ENCODE measurements around the gene C15orf61.
A peak's percentile ranks its signal among the peaks of the same experiment; 100 is the strongest.

The C15orf61 gene

GRCh38 chr15:67512140-67512539, 8.8 kb upstream of the C15orf61 start:
- no peak for DNase-seq

- no peak for DNase-seq
Observed at GRCh38 chr15:67512933-67513714, 7.8 kb upstream of the C15orf61 start.

- DNase-seq, result no peak
Observed at GRCh38 chr15:67515090-67515489, 5.8 kb upstream of the C15orf61 start.

GRCh38 chr15:67515557-67515956, 5.4 kb upstream of the C15orf61 start:
- DNase-seq, result no peak

GRCh38 chr15:67520321-67521028, 456 bp upstream of the C15orf61 start:
- peak; percentile 73 for DNase-seq

GRCh38 chr15:67521783-67522568, 1.0 kb downstream of the C15orf61 start:
- no peak for DNase-seq

- DNase-seq, result no peak
Observed at GRCh38 chr15:67523330-67523729, 2.4 kb downstream of the C15orf61 start.

GRCh38 chr15:67524235-67524634, 3.3 kb downstream of the C15orf61 start:
- DNase-seq, result no peak

- no peak for DNase-seq
Observed at GRCh38 chr15:67528513-67528912, 7.6 kb downstream of the C15orf61 start.

- no peak for DNase-seq
Observed at GRCh38 chr15:67531379-67531914, 10.5 kb downstream of the C15orf61 start.

- DNase-seq, result no peak
Observed at GRCh38 chr15:67533873-67534272, 12.9 kb downstream of the C15orf61 start.

- DNase-seq, result no peak
Observed at GRCh38 chr15:67534360-67534759, 13.4 kb downstream of the C15orf61 start.

GRCh38 chr15:67537771-67538170, 16.8 kb downstream of the C15orf61 start:
- DNase-seq, result no peak

GRCh38 chr15:67542420-67543347, 21.8 kb downstream of the C15orf61 start, which contains the start of gene MAP2K5:
MAP2K5 (plus strand) TSS chr15:67542703; CDS start chr15:67543336, 633 bp downstream.
- peak; percentile 91 for DNase-seq

GRCh38 chr15:67543348-67543718, 22.4 kb downstream of the C15orf61 start:
- DNase-seq, result no peak

- DNase-seq, result no peak
Observed at GRCh38 chr15:67544475-67544874, 23.5 kb downstream of the C15orf61 start.

- DNase-seq, result no peak
Observed at GRCh38 chr15:67545864-67546263, 24.9 kb downstream of the C15orf61 start.

- DNase-seq, result no peak
Observed at GRCh38 chr15:67547064-67547463, 26.1 kb downstream of the C15orf61 start.

GRCh38 chr15:67547836-67548235, 26.9 kb downstream of the C15orf61 start:
- DNase-seq, result no peak

GRCh38 chr15:67548236-67548852, 27.4 kb downstream of the C15orf61 start:
- DNase-seq, result no peak
